K562 (cell line): ENCODE results near the gene SVEP1. TPM values are rescaled to one million over a fixed set of nuclear protein-coding genes. Genes with fewer than 3 reads are reported as not detected.

Experiments used
- BRCA1 ChIP-seq, 2 experiments: fragments of 450-650 bp in 1 of 2; sonication (generic) in 1 of 2; formaldehyde crosslinking in 1 of 2; IDR thresholded peaks; 2 replicates each; pipeline versions ENCODE4 v1.5.0 to v1.6.1; 2017 to 2020; ENCODE audit warnings: mild to moderate bottlenecking in 1 of 2, missing genetic modification reagents in 1 of 2
- EP300 ChIP-seq: IDR thresholded peaks from 2 replicates; pipeline ENCODE4 v1.6.1; 2012; ENCODE audit warnings: low read length, improper control_type of control experiment
- FOXJ3 ChIP-seq: sonication (generic); formaldehyde crosslinking; IDR thresholded peaks from 2 replicates; pipeline ENCODE4 v1.4.0; 2020; ENCODE audit warnings: mild to moderate bottlenecking, missing genetic modification reagents
- FOXM1 ChIP-seq, 2 experiments: fragments of 450-650 bp in 1 of 2; sonication (generic) in 1 of 2; formaldehyde crosslinking in 1 of 2; IDR thresholded peaks; 2 replicates each; pipeline versions ENCODE4 v1.6.1 to v1.9.0; 2017 to 2022; ENCODE audit warnings: low read depth in 2 of 2, mild to moderate bottlenecking in 2 of 2, missing genetic modification reagents in 1 of 2, moderate library complexity in 1 of 2
- JUND ChIP-seq, 2 experiments: IDR thresholded peaks; 2 replicates in 1 of 2; 3 replicates in 1 of 2; pipeline ENCODE4 v1.6.1; 2011; ENCODE audit warnings: borderline replicate concordance in 2 of 2, low read depth in 2 of 2, low read length in 2 of 2, improper control_type of control experiment in 1 of 2, missing biosample characterization in 1 of 2, missing genetic modification characterization in 1 of 2, missing genetic modification reagents in 1 of 2
- MXD1 ChIP-seq: fragments of 250-450 bp; sonication (Bioruptor Pico); IDR thresholded peaks from 2 replicates; pipeline ENCODE4 v1.8.0; 2021; ENCODE audit warnings: borderline replicate concordance, mild to moderate bottlenecking, moderate library complexity; ENCODE audit not compliant: poor library complexity, severe bottlenecking
- NKRF ChIP-seq: fragments of 450-650 bp; IDR thresholded peaks from 2 replicates; pipeline ENCODE4 v1.6.1; 2016; ENCODE audit warnings: borderline replicate concordance
- TCF3 ChIP-seq: sonication (generic); formaldehyde crosslinking; IDR thresholded peaks from 2 replicates; pipeline ENCODE4 v1.4.0; 2020; ENCODE audit warnings: mild to moderate bottlenecking, missing genetic modification reagents
- ZNF316 ChIP-seq: fragments of 450-650 bp; IDR thresholded peaks from 2 replicates; pipeline ENCODE4 v1.6.1; 2016
- ZNF512 ChIP-seq: IDR thresholded peaks from 2 replicates; pipeline ENCODE4 v1.6.1; 2016; ENCODE audit warnings: missing genetic modification characterization, missing compliant biosample characterization
- ZNF609 ChIP-seq: sonication (generic); formaldehyde crosslinking; IDR thresholded peaks from 2 replicates; pipeline ENCODE4 v1.8.1; 2023; ENCODE audit warnings: missing genetic modification reagents, mild to moderate bottlenecking, borderline replicate concordance
- polyA plus RNA-seq, 8 experiments: library from polyadenylated mRNA; depleted of rRNA in 4 of 8; stranded (reverse) in 5 of 8; unstranded in 3 of 8; fragments of >200 nt; fragmentation: Nextera tagmentation in 2 of 8; fragmentation: Illumina TruSeq in 1 of 8; extraction: Ambion mirVana in 2 of 8; extraction: Trizol in 1 of 8; gene quantifications; 2 replicates each; pipeline versions ENCODE4 v1.2.1 to v1.2.3, GENCODE V29; 2011 to 2014; ENCODE audit warnings: inconsistent platforms in 1 of 8, missing spikeins in 1 of 8
- total RNA-seq, 7 experiments: library from RNA; depleted of rRNA in 6 of 7; stranded (reverse); fragments of >200 nt in 6 of 7; fragmentation: Illumina TruSeq in 2 of 7; extraction: Trizol in 2 of 7; gene quantifications; 2 replicates each; pipeline versions ENCODE4 v1.2.1 to v1.2.3, GENCODE V29; 2011 to 2021; ENCODE audit warnings: low replicate concordance in 1 of 7
- TF ChIP-seq, protein P1 (sequence below): IDR thresholded peaks from 2 replicates; pipeline ENCODE4 v1.6.1; 2012; ENCODE audit warnings: low read depth, low read length, improper control_type of control experiment, borderline replicate concordance
- TF ChIP-seq, protein P2 (sequence below): fragments of 450-650 bp; IDR thresholded peaks from 2 replicates; pipeline ENCODE4 v1.6.1; 2016; ENCODE audit warnings: antibody characterized with exemption

SVEP1 gene
- total and polyA plus RNA-seq, 9 of the 15 experiments (the other 6 are each of a cell fraction or from before 2014, with no cell fraction given): 0.20 to 0.84 (median 0.43) TPM

GRCh38 chr9:110370315-110370714 is 209.2 kb downstream of the SVEP1 start (continued):
- TF ChIP-seq ZNF609 (CRISPR knock-in tag) (no peak), BRCA1 (IDR thresholded peaks at IDR 0.05) (no peak), BRCA1 (CRISPR knock-in tag; IDR thresholded peaks at IDR 0.05) (no peak), FOXJ3 (no peak), TCF3 (CRISPR knock-in tag) (peak; percentile 63), JUND (IDR thresholded peaks at IDR 0.05; ENCODE audit: borderline replicate concordance, low read depth, low read length) (peak; percentile 61; the same call in 1 of the 2 replicates), JUND (tag; IDR thresholded peaks at IDR 0.05; ENCODE audit: borderline replicate concordance, low read depth, low read length) (peak; percentile 56; the same call in 1 of the 3 replicates), ZNF512 (tag) (no peak), NKRF (no peak), MXD1 (CRISPR knock-in tag) (no peak), EP300 (peak; percentile 82), ZNF316 (no peak), FOXM1 (IDR thresholded peaks at IDR 0.05; ENCODE audit: low read depth) (0 out of 2 replicates have a peak, but pooled peaks have one; percentile 26), FOXM1 (CRISPR knock-in tag; IDR thresholded peaks at IDR 0.05; ENCODE audit: low read depth) (no peak)
- TF ChIP-seq, protein P1, sequence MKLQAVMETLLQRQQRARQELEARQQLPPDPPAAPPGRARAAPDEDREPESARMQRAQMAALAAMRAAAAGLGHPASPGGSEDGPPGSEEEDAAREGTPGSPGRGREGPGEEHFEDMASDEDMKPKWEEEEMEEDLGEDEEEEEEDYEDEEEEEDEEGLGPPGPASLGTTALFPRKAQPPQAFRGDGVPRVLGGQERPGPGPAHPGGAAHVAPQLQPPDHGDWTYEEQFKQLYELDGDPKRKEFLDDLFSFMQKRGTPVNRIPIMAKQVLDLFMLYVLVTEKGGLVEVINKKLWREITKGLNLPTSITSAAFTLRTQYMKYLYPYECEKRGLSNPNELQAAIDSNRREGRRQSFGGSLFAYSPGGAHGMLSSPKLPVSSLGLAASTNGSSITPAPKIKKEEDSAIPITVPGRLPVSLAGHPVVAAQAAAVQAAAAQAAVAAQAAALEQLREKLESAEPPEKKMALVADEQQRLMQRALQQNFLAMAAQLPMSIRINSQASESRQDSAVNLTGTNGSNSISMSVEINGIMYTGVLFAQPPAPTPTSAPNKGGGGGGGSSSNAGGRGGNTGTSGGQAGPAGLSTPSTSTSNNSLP: peak; percentile 52; the same call in 1 of the 2 replicates
- TF ChIP-seq, protein P2, sequence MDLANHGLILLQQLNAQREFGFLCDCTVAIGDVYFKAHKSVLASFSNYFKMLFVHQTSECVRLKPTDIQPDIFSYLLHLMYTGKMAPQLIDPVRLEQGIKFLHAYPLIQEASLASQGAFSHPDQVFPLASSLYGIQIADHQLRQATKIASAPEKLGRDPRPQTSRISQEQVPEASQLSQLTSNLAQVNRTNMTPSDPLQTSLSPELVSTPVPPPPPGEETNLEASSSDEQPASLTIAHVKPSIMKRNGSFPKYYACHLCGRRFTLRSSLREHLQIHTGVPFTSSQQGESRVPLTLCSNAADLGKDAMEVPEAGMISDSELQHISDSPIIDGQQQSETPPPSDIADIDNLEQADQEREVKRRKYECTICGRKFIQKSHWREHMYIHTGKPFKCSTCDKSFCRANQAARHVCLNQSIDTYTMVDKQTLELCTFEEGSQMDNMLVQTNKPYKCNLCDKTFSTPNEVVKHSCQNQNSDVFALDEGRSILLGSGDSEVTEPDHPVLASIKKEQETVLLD: no peak
